CD4-positive, alpha-beta T cell treated with Interleukin-1 beta for 1 hour (primary cell): Measurements from ENCODE around the gene GPS1.

Source experiments
- DNase-seq, 2 donors: peaks; one replicate each; pipeline ENCODE4 v3.0.0-alpha.2; 2020 to 2022

The GPS1 gene

GRCh38 chr17:82051776-82052637, at the start of gene GPS1, which contains the start of gene RFNG:
TSS of gene GPS1 (plus strand) at chr17:82051898. CDS start at chr17:82051932, 34 bp downstream.
TSS of gene RFNG (minus strand) at chr17:82051811. CDS start at chr17:82051766, 45 bp downstream.
- DNase-seq = peak; percentile 75 to 79

DNA sequence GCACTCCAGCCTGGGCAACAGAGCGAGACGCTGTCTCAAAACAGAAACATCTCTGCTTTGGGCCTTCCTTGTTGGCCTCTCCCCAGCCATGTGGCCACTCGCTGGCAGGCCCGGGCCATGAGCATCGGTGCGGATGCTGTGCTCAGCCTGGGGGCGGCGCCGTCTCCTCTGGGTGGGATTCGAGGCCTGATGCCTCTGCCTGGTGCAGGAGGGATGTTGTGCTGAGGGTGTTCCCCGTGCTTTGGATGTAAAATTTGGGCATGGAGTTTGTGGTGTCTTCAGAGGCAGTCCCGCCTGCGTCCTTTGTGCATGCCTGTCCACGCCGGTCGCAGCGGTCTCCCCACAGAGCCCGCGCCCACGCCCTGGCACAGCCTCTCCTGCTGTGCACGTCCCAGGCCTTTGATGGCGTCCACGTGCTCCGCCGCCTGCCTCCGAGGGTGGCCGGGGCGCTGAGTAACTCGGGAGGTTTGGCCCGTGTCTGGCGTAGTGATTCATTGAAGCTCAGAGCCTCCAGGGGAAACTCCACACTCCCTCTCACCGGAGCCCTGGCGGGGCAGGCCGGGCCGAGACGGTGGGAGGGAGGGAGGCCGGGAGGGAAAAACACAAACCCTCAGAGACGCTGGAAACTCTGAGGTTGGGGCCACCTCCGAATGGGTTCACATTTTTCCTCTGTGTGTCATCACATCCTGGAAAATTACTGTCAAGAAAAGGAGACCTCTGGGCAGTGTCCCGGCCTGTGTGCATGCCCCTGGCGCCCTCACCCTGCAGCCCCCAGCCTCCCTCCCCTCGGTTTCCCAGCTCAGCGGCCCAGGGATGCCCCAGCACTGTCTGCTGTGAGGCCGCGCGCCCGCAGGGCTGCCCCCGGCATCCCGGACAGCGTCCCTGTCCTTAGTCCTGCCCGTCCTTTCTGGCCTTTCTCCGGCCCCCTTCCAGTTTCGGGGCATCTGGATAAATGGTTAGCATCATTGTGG, 48.0 kb upstream of the GPS1 start:
- DNase-seq = no peak

DNA sequence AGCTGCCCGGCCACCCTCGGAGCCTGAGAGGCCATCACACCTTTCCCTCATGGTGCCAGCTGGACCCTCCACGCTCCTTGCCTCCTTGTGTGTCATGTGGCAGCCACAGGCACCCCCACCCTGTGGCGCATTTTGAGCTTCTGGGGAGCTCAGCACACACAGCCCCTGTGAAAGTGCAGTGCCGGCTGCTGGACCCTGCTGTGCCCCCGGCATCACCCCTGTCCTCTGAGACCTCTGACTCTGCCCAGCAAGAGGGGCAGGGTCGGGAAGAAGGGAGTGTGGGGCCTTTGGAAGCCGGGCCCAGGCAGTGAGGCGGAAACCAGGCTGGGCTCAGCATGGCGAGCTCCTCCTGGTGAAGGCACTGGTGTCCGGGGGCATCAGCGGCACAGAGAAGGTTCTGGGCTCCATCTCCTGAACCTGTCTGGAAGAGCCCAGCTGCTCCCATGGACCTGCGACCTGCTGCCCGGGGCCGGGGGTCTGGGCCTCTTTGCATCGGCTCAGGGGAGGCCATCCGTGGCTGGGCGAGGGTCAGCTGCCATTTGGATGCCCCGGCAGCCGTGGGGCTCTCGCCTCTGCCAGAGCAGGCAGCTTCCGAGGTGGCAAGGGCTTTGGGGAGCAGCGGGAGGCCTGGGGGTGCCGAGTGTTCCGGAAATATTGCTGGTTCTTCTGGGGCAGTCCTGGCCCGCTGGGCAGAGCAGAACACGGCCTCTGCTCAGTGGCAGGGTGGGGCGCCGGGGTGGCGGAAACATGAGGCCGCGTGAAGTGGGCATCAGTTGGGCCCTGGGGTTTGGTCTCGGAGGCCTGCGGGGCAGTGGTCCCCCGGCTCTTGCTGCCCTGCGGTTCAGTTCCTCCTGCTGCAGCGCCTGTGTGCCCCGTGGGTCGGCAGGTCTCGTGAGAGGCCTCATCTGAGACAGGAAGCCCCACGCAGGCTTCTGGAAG, 46.9 kb upstream of the GPS1 start:
- DNase-seq = no peak

- no peak for DNase-seq
Measured at GRCh38 chr17:82005701-82006348, 45.9 kb upstream of the GPS1 start.

DNA sequence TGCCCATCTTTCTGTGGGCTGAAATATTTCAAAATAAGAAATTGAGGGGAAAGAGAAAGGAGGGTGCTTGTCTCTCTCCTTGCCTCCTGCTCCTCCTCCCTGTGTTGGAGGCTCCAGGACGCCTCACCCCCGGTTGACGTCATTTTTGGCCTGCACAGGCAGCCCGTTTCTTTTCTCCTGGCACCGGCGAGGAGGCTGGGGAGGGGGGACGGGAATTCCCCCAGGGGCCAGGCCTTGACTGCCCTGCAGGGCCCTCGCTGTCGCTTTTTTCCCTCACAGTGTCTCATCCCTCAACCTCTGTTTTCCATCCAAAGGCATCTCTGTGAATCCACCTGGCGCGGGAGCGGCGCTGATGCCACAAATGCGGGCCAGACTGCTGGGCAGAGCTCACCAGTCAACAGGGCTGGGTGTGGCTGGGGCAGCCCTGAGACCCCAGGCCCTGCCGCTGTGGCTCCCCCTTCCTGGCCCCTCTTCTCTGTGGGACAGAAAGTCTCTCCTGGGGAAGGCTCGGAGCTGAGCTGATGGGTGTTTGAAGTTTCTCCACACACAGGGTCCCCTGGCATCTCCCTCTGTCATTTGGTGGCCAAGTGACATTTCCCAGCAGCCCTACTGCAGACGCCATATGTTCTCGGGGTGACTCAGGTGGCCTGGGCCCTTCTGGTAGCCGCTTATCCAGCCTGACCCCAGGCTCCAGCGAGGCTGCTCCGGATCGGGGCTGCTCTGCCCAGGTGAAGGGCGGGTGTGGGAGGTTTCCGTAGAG, 45.0 kb upstream of the GPS1 start:
- no peak for DNase-seq

DNA sequence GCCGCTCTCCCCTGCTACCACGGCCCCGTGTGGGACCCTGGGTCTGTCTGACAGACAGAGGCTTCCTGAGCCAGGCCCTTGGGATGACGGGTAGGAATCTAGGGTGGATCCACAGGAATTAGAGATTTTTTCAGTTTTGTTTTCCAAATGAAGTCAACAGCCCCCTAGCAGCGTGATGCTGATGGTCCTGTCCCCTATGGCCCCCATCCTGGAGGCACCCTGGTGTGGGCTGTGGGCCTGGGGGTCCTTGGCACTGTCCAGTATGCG, 44.5 kb upstream of the GPS1 start:
- no peak for DNase-seq

- DNase-seq = no peak
Measured at GRCh38 chr17:82007495-82008257, 44.0 kb upstream of the GPS1 start.

- DNase-seq = no peak
Measured at GRCh38 chr17:82008258-82008940, 43.3 kb upstream of the GPS1 start.

DNA sequence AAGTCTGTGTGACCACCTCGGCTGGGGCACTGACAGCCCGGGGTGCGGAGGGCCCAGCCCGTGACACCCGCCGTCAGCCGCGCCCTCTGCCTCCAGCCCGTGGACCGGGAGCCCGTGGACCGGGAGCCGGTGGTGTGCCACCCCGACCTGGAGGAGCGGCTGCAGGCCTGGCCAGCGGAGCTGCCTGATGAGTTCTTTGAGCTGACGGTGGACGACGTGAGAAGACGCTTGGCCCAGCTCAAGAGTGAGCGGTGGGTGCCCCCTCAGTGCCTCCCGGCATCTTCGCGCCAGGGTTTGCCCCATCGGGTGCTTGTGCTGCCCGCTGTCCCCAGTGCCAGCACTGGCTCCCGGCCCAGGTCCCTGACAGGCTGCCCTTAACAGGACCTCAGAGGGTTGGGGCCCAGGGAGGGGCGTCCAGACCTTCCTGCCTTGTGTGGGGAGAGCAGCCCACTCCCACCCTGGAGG, 42.7 kb upstream of the GPS1 start:
- DNase-seq = no peak

DNA sequence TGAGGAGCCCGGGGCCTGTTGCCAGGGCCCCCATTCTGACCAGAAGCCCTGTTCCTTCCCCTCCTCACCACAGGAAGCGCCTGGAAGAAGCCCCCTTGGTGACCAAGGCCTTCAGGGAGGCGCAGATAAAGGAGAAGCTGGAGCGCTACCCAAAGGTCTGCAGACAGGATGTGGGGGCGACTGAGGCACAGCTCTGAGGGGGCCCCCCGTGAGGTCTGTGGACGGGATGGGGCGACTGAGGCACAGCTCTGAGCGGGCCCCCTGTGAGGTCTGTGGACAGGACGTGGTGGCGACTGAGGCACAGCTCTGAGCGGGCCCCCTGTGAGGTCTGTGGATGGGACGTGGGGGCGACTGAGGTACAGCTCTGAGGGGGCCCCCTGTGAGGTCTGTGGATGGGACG, 42.3 kb upstream of the GPS1 start:
- DNase-seq = no peak

GRCh38 chr17:82010575-82011525, 40.8 kb upstream of the GPS1 start:
- DNase-seq = no peak

- DNase-seq = no peak
Measured at GRCh38 chr17:82011617-82012187, 40.0 kb upstream of the GPS1 start.

DNA sequence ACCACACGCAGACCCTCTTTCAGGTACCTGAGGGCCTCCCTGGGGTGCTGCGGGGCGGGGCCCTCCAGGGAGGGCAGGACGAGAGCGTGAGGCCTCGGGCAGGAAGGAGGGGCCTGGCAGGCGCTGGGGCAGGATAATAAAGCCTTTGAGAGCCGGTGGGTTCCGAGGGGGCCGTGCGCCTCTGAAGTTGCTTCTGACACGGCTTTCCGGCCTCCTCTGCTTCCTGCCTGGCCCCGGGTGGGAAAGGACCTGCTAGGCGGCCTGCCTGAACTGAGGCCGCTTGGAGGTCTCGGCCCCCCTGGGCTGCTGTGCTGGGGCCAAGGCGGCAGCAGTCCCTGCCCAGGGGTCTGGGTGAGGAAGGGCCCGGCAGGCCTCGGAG, 39.4 kb upstream of the GPS1 start:
- DNase-seq = no peak

GRCh38 chr17:82012640-82013295, 38.9 kb upstream of the GPS1 start:
- no peak for DNase-seq

DNA sequence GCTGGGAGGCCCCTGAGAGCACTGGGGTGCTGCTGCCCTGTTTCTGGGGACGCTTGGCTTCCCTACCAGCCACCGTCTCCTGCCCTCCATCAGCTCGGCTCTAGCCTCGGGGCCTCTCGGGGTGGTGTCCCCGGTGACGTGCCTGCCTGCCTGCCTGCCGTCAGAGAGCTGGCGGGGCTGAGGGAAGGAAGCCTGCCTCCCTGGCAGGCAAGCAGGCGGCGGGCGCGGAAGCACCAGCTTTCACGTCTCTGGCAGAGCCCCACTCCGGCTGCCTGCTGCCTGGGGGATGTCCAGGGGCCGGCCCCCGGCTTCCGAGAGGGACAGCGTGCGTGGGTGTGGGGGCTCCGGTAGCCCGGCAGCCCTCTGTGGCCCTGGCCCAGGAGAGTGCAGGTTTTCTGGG, 38.4 kb upstream of the GPS1 start:
- DNase-seq = no peak

DNA sequence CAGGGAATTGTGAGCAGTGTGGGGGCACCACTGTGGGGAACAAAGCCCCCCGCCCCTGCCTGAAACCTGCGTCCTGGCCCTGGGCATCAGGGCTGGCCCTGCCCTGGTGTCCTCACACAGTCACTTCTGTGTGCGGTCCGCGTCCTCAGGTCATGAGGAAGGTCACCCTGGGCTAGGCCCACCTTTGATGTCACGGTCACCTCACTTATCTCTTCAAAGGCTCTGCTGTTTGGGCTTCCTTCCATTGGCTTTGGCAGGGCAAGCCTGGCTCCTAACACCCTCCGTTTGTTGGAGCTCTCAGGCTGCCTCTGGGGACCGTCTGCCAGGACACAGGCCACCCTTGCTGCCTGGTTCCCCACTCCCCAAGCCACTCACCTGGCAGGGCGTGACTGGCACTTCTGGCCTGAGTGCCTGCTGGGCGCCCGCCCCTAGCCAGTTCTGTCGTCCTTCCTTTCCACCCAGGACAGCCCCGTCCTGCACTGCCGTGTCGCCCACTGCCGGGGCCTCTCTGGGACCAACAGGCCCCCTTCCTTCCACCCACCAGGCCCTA, 37.9 kb upstream of the GPS1 start:
- no peak for DNase-seq

- no peak for DNase-seq
Measured at GRCh38 chr17:82014432-82014831, 37.3 kb upstream of the GPS1 start.

- no peak for DNase-seq
Measured at GRCh38 chr17:82014971-82015310, 36.8 kb upstream of the GPS1 start.
